ENCODE measurements around the gene PLIN4.

DNA sequence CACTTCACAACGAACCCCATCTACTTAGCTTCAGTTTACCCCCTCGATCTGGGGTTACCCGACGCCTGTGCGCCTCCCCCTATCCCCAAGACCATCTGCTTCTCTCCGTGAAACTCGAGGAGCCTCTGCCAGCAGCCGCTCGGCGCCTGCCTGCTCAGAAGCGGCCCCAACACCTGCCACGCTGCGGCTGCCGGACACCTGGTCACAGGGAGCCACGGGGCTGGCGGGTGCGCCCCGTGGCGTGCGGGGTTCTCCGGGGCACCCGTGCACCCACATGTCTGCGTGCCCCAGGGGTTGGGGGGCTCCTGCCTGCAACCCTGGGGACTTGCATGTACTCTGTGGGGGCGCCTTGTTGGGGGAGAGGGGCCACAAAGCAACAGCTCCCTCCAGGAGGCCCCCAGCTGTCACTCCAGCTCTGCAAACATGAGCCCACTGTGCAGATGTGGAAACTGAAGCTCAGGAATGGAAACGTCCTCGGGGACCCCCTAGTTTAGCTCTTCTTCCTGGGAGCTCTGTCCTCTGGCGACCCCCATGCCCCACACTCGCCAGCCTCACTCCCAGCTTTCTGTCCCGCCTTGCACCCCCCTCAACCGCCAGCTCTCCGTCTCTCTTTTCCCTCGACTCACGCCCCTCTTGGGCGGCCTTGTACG, 48.2 kb upstream of the PLIN4 start:
- TF ChIP-seq ZNF8 (CRISPR knock-in tag; IDR thresholded peaks at IDR 0.05) (no peak), ZFP30 (CRISPR knock-in tag; IDR thresholded peaks at IDR 0.05) (no peak), RARB (CRISPR knock-in tag; IDR thresholded peaks at IDR 0.05) (no peak)
- TF ChIP-seq, protein P1, sequence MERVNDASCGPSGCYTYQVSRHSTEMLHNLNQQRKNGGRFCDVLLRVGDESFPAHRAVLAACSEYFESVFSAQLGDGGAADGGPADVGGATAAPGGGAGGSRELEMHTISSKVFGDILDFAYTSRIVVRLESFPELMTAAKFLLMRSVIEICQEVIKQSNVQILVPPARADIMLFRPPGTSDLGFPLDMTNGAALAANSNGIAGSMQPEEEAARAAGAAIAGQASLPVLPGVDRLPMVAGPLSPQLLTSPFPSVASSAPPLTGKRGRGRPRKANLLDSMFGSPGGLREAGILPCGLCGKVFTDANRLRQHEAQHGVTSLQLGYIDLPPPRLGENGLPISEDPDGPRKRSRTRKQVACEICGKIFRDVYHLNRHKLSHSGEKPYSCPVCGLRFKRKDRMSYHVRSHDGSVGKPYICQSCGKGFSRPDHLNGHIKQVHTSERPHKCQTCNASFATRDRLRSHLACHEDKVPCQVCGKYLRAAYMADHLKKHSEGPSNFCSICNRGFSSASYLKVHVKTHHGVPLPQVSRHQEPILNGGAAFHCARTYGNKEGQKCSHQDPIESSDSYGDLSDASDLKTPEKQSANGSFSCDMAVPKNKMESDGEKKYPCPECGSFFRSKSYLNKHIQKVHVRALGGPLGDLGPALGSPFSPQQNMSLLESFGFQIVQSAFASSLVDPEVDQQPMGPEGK (CRISPR knock-in tag; IDR thresholded peaks at IDR 0.05; ENCODE audit: borderline replicate concordance): no peak
